ENCODE measurements around the gene GTF2IRD1. TPM values are rescaled to one million over a fixed set of nuclear protein-coding genes. Genes with fewer than 3 reads are reported as not detected.

GTF2IRD1 gene
- total and polyA plus RNA-seq, 9 of the 15 experiments (the other 6 are each of a cell fraction or from before 2014, with no cell fraction given) = 9.1 to 30.2 (median 14.0) TPM

DNA sequence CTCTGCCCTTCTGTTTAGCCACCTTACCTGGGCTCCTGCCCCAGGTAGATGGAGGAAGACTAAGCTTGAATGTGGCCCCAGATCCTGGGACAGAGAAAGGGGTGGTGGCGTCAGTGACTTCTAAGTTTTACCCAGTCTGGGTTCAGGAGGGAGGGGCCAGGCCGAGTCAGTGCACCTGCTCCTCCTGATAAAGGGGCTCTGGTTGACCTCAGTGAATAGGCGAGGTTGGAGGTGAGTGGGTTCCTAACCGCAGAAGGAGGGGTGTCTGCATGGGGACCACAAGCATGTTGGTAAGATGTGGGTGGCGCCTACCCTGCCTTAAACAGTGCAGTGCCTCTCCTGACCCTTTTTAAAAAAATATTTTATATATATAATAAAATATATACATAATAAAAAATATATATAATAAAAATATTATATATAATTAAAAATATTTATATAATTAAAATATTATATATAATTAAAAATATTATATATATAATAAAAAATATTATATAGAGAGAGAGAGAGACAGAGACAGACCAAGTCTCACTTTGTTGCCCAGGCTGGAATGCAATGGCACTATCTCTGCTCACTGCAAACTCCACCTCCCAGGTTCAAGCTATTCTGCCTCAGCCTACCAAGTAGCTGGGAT is 106.5 kb downstream of the GTF2IRD1 start:
- in situ Hi-C loops (cut with MboI) = no loop called here
- no peak for TF ChIP-seq BCL6 (CRISPR knock-in tag; IDR thresholded peaks at IDR 0.05)
- TF ChIP-seq ARHGAP35 (IDR thresholded peaks at IDR 0.05; ENCODE audit: partially characterized antibody) = no peak
- TF ChIP-seq, protein P1, sequence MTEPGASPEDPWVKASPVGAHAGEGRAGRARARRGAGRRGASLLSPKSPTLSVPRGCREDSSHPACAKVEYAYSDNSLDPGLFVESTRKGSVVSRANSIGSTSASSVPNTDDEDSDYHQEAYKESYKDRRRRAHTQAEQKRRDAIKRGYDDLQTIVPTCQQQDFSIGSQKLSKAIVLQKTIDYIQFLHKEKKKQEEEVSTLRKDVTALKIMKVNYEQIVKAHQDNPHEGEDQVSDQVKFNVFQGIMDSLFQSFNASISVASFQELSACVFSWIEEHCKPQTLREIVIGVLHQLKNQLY (CRISPR knock-in tag; conservative IDR thresholded peaks at IDR 0.05) = no peak
- TF ChIP-seq TCF3 (CRISPR knock-in tag; IDR thresholded peaks at IDR 0.05) = peak; percentile 77
- no peak for TF ChIP-seq NCOA1 (IDR thresholded peaks at IDR 0.05; ENCODE audit: low read depth)
- TF ChIP-seq RCOR1 (IDR thresholded peaks at IDR 0.05; ENCODE audit: borderline replicate concordance in 1 of 2, low read depth in 2 of 2, low read length in 2 of 2) = peak in 1 of 2 experiments; percentile 37; a peak in 1 of 4 replicates
- TF ChIP-seq OTX1 (CRISPR knock-in tag; IDR thresholded peaks at IDR 0.05) = no peak
- no peak for TF ChIP-seq TAF7 (tag; IDR thresholded peaks at IDR 0.05)
- 0 out of 2 replicates have a peak, but pooled peaks have one; percentile 12 for TF ChIP-seq ZBTB7A (IDR thresholded peaks at IDR 0.05; ENCODE audit: borderline replicate concordance, control insufficient read depth, low read depth, low read length)
- no peak for TF ChIP-seq ZNF699 (CRISPR knock-in tag; IDR thresholded peaks at IDR 0.05; ENCODE audit: insufficient replicate concordance)
- peak; percentile 44; the same call in 1 of the 2 replicates for TF ChIP-seq TEAD4 (IDR thresholded peaks at IDR 0.05; ENCODE audit: low read length)
- no peak for TF ChIP-seq TEAD4 (CRISPR knock-in tag; IDR thresholded peaks at IDR 0.05; ENCODE audit: borderline replicate concordance)
- TF ChIP-seq CBFA2T2 (conservative IDR thresholded peaks at IDR 0.05) = 0 out of 2 replicates have a peak, but pooled peaks have one; percentile 9
- TF ChIP-seq SIX5 (IDR thresholded peaks at IDR 0.05; ENCODE audit: borderline replicate concordance in 1 of 2, insufficient read depth in 1 of 2, low read depth in 1 of 2, low read length in 2 of 2) = no peak
- TF ChIP-seq PHF8 (IDR thresholded peaks at IDR 0.05; ENCODE audit: borderline replicate concordance, low read length) = no peak
- no peak for TF ChIP-seq E2F3 (CRISPR knock-in tag; IDR thresholded peaks at IDR 0.05)
- TF ChIP-seq, protein P2, sequence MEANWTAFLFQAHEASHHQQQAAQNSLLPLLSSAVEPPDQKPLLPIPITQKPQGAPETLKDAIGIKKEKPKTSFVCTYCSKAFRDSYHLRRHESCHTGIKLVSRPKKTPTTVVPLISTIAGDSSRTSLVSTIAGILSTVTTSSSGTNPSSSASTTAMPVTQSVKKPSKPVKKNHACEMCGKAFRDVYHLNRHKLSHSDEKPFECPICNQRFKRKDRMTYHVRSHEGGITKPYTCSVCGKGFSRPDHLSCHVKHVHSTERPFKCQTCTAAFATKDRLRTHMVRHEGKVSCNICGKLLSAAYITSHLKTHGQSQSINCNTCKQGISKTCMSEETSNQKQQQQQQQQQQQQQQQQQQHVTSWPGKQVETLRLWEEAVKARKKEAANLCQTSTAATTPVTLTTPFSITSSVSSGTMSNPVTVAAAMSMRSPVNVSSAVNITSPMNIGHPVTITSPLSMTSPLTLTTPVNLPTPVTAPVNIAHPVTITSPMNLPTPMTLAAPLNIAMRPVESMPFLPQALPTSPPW (CRISPR knock-in tag; IDR thresholded peaks at IDR 0.05) = 0 out of 2 replicates have a peak, but pooled peaks have one; percentile 12
- TF ChIP-seq ZNF282 (CRISPR knock-in tag; IDR thresholded peaks at IDR 0.05) = no peak
- no peak for TF ChIP-seq GTF2A2 (tag; IDR thresholded peaks at IDR 0.05)
- no peak for TF ChIP-seq CBFB (CRISPR knock-in tag; IDR thresholded peaks at IDR 0.05)
- TF ChIP-seq CBFA2T3 (IDR thresholded peaks at IDR 0.05) = peak; percentile 54
- TF ChIP-seq SOX6 (IDR thresholded peaks at IDR 0.05) = no peak

More for the DNA sequence above, 106.5 kb downstream of the GTF2IRD1 start:
- no peak overlapping the region for H3K4me3 ChIP-seq
- no peaks in the 10 kb centered on the region for H3K9me3 ChIP-seq (replicated peaks; ENCODE audit: control insufficient read depth, insufficient read depth, low read depth, low read length)
- peaks cover 0 to 5% of the 10 kb centered on the region in 2 experiments; a peak in 2 of 5 replicates for H3K4me1 ChIP-seq (replicated peaks in 1 of 2; ENCODE audit: control insufficient read depth in 2 of 2, insufficient read depth in 2 of 2, low read length in 2 of 2)
- no peak overlapping the region for H3K27ac ChIP-seq (ENCODE audit: extremely low read depth, low read depth, low read length)
- 28% methylated on average over 5 of the region's 5 CpGs for WGBS (ENCODE audit: insufficient coverage, low coverage, missing lambda C conversion rate)
- no peaks in the 10 kb centered on the region for H3K9me1 ChIP-seq (ENCODE audit: control insufficient read depth, insufficient read depth, low read length)
- no TSS peak for BruUV-seq (replicated peaks)
- peak overlapping the region in 1 of 2 experiments; percentile 58; a peak in 1 of 4 replicates for H3K9ac ChIP-seq (ENCODE audit: insufficient read depth in 1 of 2, low read depth in 2 of 2, low read length in 2 of 2)
- no peak overlapping the region for H2AFZ ChIP-seq (ENCODE audit: low read depth, low read length)
- no peak overlapping the region for H3K4me2 ChIP-seq (ENCODE audit: insufficient read depth, low read length)
- ChIA-PET POLR2A (interaction anchor here (0.7 kb wide), 1 partner anchor 134 kb away, joined by 4 read pairs; no protein-coding TSS in a partner anchor), CTCF (ENCODE audit: low intra/inter-chr PET ratio) (no interaction called here)
- DNase-seq (ENCODE audit: extremely low read depth in 1 of 4, low spot score in 3 of 4) (peak; percentile 70 to 82 (median 77)), FAIRE-seq (peak; percentile 58), ATAC-seq (peak; percentile 72)
- intact Hi-C loops (cut with micrococcal nuclease) = loop anchor here (10.0 kb wide), 1 partner anchor 105 kb away; the partner anchor contains the start of gene GTF2IRD1
- H3K27me3 ChIP-seq (ENCODE audit: control insufficient read depth in 2 of 2, insufficient read depth in 2 of 2, low read length in 2 of 2) = no peaks in the 10 kb centered on the region
- no peaks in the 10 kb centered on the region for H3K79me2 ChIP-seq (ENCODE audit: control insufficient read depth, insufficient read depth, low read length)
- no peaks in the 10 kb centered on the region for H4K20me1 ChIP-seq (replicated peaks; ENCODE audit: control insufficient read depth, insufficient read depth, low read length)
- H3K36me3 ChIP-seq (ENCODE audit: control insufficient read depth, insufficient read depth, low read length) = peaks cover 31% of the 10 kb centered on the region; the same call in 2 of the 3 replicates
